K562 (cell line): ENCODE results near the gene NFATC3. TPM values are rescaled to one million over a fixed set of nuclear protein-coding genes. Genes with fewer than 3 reads are reported as not detected.
A peak's percentile ranks its signal among the peaks of the same experiment; 100 is the strongest.

Source experiments
- CBFB ChIP-seq: sonication (generic); formaldehyde crosslinking; IDR thresholded peaks from 2 replicates; pipeline ENCODE4 v1.4.0; 2020; ENCODE audit warnings: mild to moderate bottlenecking, missing genetic modification reagents
- GABPB1 ChIP-seq: sonication (generic); formaldehyde crosslinking; IDR thresholded peaks from 2 replicates; pipeline ENCODE4 v1.8.0; 2022; ENCODE audit warnings: mild to moderate bottlenecking, missing genetic modification reagents
- HLTF ChIP-seq: fragments of 450-650 bp; IDR thresholded peaks from 2 replicates; pipeline ENCODE4 v1.6.1; 2016
- HMGXB4 ChIP-seq: sonication (generic); formaldehyde crosslinking; IDR thresholded peaks from 2 replicates; pipeline ENCODE4 v1.8.1; 2023; ENCODE audit warnings: mild to moderate bottlenecking, missing genetic modification reagents
- HOMEZ ChIP-seq: fragments of 250-450 bp; sonication (Bioruptor Pico); IDR thresholded peaks from 2 replicates; pipeline ENCODE4 v1.4.0; 2020; ENCODE audit warnings: mild to moderate bottlenecking, moderate library complexity
- KLF13 ChIP-seq: fragments of 450-650 bp; IDR thresholded peaks from 2 replicates; pipeline ENCODE4 v1.6.1; 2016; ENCODE audit warnings: missing genetic modification characterization, low read depth, mild to moderate bottlenecking, missing compliant biosample characterization, moderate library complexity, borderline replicate concordance
- MAFG ChIP-seq: fragments of 450-650 bp; conservative IDR thresholded peaks from 2 replicates; pipeline ENCODE4 v1.6.1; 2016; ENCODE audit warnings: missing genetic modification characterization, missing compliant biosample characterization
- MAFK ChIP-seq: IDR thresholded peaks from 2 replicates; pipeline ENCODE4 v1.6.1; 2011; ENCODE audit warnings: low read length, improper control_type of control experiment
- NCOR1 ChIP-seq: fragments of 450-650 bp; IDR thresholded peaks from 2 replicates; pipeline ENCODE4 v1.6.1; 2016; ENCODE audit warnings: mild to moderate bottlenecking, moderate library complexity
- NFE2 ChIP-seq: IDR thresholded peaks from 2 replicates; pipeline ENCODE4 v1.6.1; 2014; ENCODE audit warnings: antibody characterized with exemption, low read depth
- PKNOX1 ChIP-seq: fragments of 450-650 bp; IDR thresholded peaks from 2 replicates; pipeline ENCODE4 v1.6.1; 2016
- RAD21 ChIP-seq, 2 experiments: fragments of 250-450 bp in 1 of 2; fragments of 450-650 bp in 1 of 2; sonication (Bioruptor Pico) in 1 of 2; formaldehyde crosslinking in 1 of 2; IDR thresholded peaks in 1 of 2; conservative IDR thresholded peaks in 1 of 2; 2 replicates each; pipeline versions ENCODE4 v1.4.0 to v1.8.0; 2020 to 2022; ENCODE audit warnings: mild to moderate bottlenecking in 2 of 2, moderate library complexity in 1 of 2
- RFX5 ChIP-seq: IDR thresholded peaks from 2 replicates; pipeline ENCODE4 v1.6.1; 2011; ENCODE audit warnings: low read depth, mild to moderate bottlenecking, improper control_type of control experiment, low read length
- SIN3A ChIP-seq, 2 experiments: fragments of 150-350 bp in 1 of 2; IDR thresholded peaks; 2 replicates each; pipeline ENCODE4 v1.6.1; 2011 to 2016; ENCODE audit warnings: borderline replicate concordance in 2 of 2, low read depth in 2 of 2, low read length in 2 of 2, mild to moderate bottlenecking in 2 of 2, moderate library complexity in 2 of 2; ENCODE audit not compliant: control insufficient read depth in 1 of 2
- STAT6 ChIP-seq: sonication (generic); formaldehyde crosslinking; IDR thresholded peaks from 2 replicates; pipeline ENCODE4 v1.8.1; 2023; ENCODE audit warnings: mild to moderate bottlenecking, missing genetic modification reagents
- TRIM24 ChIP-seq, 2 experiments: fragments of 450-650 bp; IDR thresholded peaks; 2 replicates each; pipeline ENCODE4 v1.6.1; 2016
- ZBTB5 ChIP-seq: fragments of 450-650 bp; IDR thresholded peaks from 2 replicates; pipeline ENCODE4 v1.6.1; 2017; ENCODE audit warnings: antibody characterized with exemption
- ZFP36 ChIP-seq: fragments of 150-350 bp; IDR thresholded peaks from 2 replicates; pipeline ENCODE4 v1.6.1; 2018; ENCODE audit warnings: low read length, low read depth; ENCODE audit not compliant: partially characterized antibody
- ZNF311 ChIP-seq: fragments of 250-450 bp; sonication (Bioruptor Pico); IDR thresholded peaks from 2 replicates; pipeline ENCODE4 v1.4.0; 2020; ENCODE audit warnings: mild to moderate bottlenecking, moderate library complexity
- ZNF431 ChIP-seq: sonication (generic); formaldehyde crosslinking; IDR thresholded peaks from 2 replicates; pipeline ENCODE4 v1.8.0; 2022; ENCODE audit warnings: mild to moderate bottlenecking, missing genetic modification reagents
- polyA plus RNA-seq, 8 experiments: library from polyadenylated mRNA; depleted of rRNA in 4 of 8; stranded (reverse) in 5 of 8; unstranded in 3 of 8; fragments of >200 nt; fragmentation: Nextera tagmentation in 2 of 8; fragmentation: Illumina TruSeq in 1 of 8; extraction: Ambion mirVana in 2 of 8; extraction: Trizol in 1 of 8; gene quantifications; 2 replicates each; pipeline versions ENCODE4 v1.2.1 to v1.2.3, GENCODE V29; 2011 to 2014; ENCODE audit warnings: inconsistent platforms in 1 of 8, missing spikeins in 1 of 8
- total RNA-seq, 7 experiments: library from RNA; depleted of rRNA in 6 of 7; stranded (reverse); fragments of >200 nt in 6 of 7; fragmentation: Illumina TruSeq in 2 of 7; extraction: Trizol in 2 of 7; gene quantifications; 2 replicates each; pipeline versions ENCODE4 v1.2.1 to v1.2.3, GENCODE V29; 2011 to 2021; ENCODE audit warnings: low replicate concordance in 1 of 7

NFATC3 gene
- total and polyA plus RNA-seq, 9 of the 15 experiments (the other 6 are each of a cell fraction or from before 2014, with no cell fraction given), result 15.7 to 98.4 (median 59.4) TPM

- no peak for TF ChIP-seq HOMEZ (CRISPR knock-in tag)
- peak; percentile 60; the same call in 1 of the 2 replicates for TF ChIP-seq NFE2
- TF ChIP-seq RFX5, result no peak
- TF ChIP-seq SIN3A (IDR thresholded peaks at IDR 0.05; ENCODE audit: borderline replicate concordance in 2 of 2, control insufficient read depth in 1 of 2, low read depth in 2 of 2, low read length in 2 of 2), result no peak
- no peak for TF ChIP-seq ZFP36
- no peak for TF ChIP-seq TRIM24 (IDR thresholded peaks at IDR 0.05)
- peak; percentile 62 to 78 for TF ChIP-seq RAD21 (CRISPR knock-in tag; conservative IDR thresholded peaks at IDR 0.05 in 1 of 2, IDR thresholded peaks at IDR 0.05 in 1 of 2)
- no peak for TF ChIP-seq HMGXB4 (CRISPR knock-in tag)
- TF ChIP-seq ZNF431 (CRISPR knock-in tag), result no peak
- TF ChIP-seq MAFG, result peak; percentile 52; the same call in 1 of the 2 replicates
- peak; percentile 48; the same call in 1 of the 2 replicates for TF ChIP-seq NCOR1
- TF ChIP-seq MAFK, result peak; percentile 63
- no peak for TF ChIP-seq GABPB1 (CRISPR knock-in tag)
- no peak for TF ChIP-seq KLF13 (tag)
- TF ChIP-seq PKNOX1, result no peak
- no peak for TF ChIP-seq HLTF
- no peak for TF ChIP-seq ZNF311
- no peak for TF ChIP-seq STAT6
- TF ChIP-seq CBFB (CRISPR knock-in tag), result no peak
- no peak for TF ChIP-seq ZBTB5
Observed at GRCh38 chr16:68072038-68072695, 13.0 kb upstream of the NFATC3 start (continued).
